ENCODE data around the gene EHD4. TPM values are rescaled to one million over a fixed set of nuclear protein-coding genes. Genes with fewer than 3 reads are reported as not detected.

The EHD4 gene
- polyA plus RNA-seq, 3 donors = 12.8 to 16.0 (median 14.2) TPM

DNA sequence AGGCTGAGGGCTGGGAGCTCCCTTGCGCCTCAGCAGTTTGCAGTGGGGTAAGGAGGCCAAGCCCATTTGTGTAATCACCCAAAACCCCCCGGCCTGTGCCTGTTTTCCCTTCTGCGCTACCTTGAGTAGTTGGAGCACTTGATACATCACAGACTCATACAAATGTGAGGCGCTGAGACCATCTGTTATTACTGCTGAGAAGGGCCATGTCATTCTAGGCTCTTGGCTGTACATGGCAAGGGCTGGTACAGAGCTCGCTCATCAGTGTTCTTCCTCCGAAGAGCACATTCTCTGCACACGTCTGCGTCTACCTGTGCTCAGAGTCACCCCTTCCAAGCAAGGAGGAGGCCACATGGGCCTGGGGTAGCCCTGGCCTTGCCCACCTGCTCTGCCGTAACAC lies 124.4 kb downstream of the EHD4 start:
- Histone ChIP-seq H3K4me1 (ENCODE audit: control insufficient read depth in 1 of 2, insufficient read depth in 2 of 2, low read length in 2 of 2) (no peaks in the 10 kb centered on the region), H3K4me3 (replicated peaks in 1 of 3; ENCODE audit: low read depth in 2 of 3, low read length in 3 of 3) (no peak overlapping the region), H3K36me3 (replicated peaks in 1 of 2; ENCODE audit: control insufficient read depth in 1 of 2, insufficient read depth in 2 of 2, low read length in 2 of 2) (peaks cover 55 to 61% of the 10 kb centered on the region in 2 donors), H2AFZ (ENCODE audit: insufficient read depth, low read depth, low read length, poor library complexity, severe bottlenecking) (no peak overlapping the region), H3K9me3 (replicated peaks in 1 of 2; ENCODE audit: control insufficient read depth in 1 of 2, insufficient read depth in 1 of 2, low read length in 2 of 2) (no peaks in the 10 kb centered on the region), H3K27me3 (ENCODE audit: control insufficient read depth in 2 of 2, insufficient read depth in 2 of 2, low read length in 2 of 2) (no peaks in the 10 kb centered on the region), H4K20me1 (ENCODE audit: insufficient read depth, low read length) (no peaks in the 10 kb centered on the region), H3K27ac (ENCODE audit: low read depth in 1 of 2, low read length in 2 of 2) (no peak overlapping the region), H3K4me2 (replicated peaks; ENCODE audit: extremely low read depth, low read length, poor library complexity, severe bottlenecking) (no peak overlapping the region), H3K9ac (ENCODE audit: insufficient read depth, low read length, poor library complexity, severe bottlenecking) (no peak overlapping the region), H3K79me2 (ENCODE audit: insufficient read depth, low read length) (no peaks in the 10 kb centered on the region)
- H3K36me3 Mint-ChIP-seq = peaks cover 45 to 59% of the 10 kb centered on the region in 2 donors
- 100% methylated on average over 8 of the region's 9 CpGs for WGBS (ENCODE audit: insufficient coverage)
- intact Hi-C loops (cut with micrococcal nuclease) = no loop called here
- no peaks in the 10 kb centered on the region for H3K4me1 Mint-ChIP-seq
- no peak overlapping the region for H3K4me3 Mint-ChIP-seq
- H3K27me3 Mint-ChIP-seq (ENCODE audit: low read depth in 3 of 3) = peaks cover 0 to 10% (median 9%) of the 10 kb centered on the region in 3 donors
- no peak overlapping the region for H3K27ac Mint-ChIP-seq
- DNase-seq = no peak
- TF ChIP-seq, protein P1, sequence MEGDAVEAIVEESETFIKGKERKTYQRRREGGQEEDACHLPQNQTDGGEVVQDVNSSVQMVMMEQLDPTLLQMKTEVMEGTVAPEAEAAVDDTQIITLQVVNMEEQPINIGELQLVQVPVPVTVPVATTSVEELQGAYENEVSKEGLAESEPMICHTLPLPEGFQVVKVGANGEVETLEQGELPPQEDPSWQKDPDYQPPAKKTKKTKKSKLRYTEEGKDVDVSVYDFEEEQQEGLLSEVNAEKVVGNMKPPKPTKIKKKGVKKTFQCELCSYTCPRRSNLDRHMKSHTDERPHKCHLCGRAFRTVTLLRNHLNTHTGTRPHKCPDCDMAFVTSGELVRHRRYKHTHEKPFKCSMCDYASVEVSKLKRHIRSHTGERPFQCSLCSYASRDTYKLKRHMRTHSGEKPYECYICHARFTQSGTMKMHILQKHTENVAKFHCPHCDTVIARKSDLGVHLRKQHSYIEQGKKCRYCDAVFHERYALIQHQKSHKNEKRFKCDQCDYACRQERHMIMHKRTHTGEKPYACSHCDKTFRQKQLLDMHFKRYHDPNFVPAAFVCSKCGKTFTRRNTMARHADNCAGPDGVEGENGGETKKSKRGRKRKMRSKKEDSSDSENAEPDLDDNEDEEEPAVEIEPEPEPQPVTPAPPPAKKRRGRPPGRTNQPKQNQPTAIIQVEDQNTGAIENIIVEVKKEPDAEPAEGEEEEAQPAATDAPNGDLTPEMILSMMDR (IDR thresholded peaks at IDR 0.05) = no peak
- H3K9me3 Mint-ChIP-seq = no peaks in the 10 kb centered on the region

DNA sequence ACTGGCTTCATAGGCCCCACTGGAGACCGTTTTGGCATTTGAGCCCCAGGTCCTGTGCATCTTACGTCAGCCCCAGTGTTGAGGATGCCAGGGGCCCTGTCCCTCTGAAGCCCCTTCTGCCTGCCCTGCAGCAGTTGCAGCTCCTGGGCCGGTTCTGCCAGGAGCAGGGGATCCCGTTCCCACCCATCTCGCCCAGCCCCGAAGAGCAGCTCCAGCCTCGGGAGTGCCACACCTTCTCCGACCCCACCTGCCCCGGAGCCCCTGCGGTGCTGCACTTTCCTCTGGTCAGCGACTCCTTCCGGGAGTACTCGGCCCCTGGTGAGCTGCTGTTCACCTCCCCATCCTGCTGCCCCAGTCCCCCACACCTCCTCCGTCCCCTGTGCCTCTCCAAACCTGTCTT lies 125.2 kb downstream of the EHD4 start:
- Histone ChIP-seq H3K4me2 (replicated peaks; ENCODE audit: extremely low read depth, low read length, poor library complexity, severe bottlenecking) (no peak overlapping the region), H3K27ac (ENCODE audit: low read depth in 1 of 2, low read length in 2 of 2) (no peak overlapping the region), H3K9ac (ENCODE audit: insufficient read depth, low read length, poor library complexity, severe bottlenecking) (no peak overlapping the region), H2AFZ (ENCODE audit: insufficient read depth, low read depth, low read length, poor library complexity, severe bottlenecking) (no peak overlapping the region), H3K79me2 (ENCODE audit: insufficient read depth, low read length) (no peaks in the 10 kb centered on the region), H3K4me3 (replicated peaks in 1 of 3; ENCODE audit: low read depth in 2 of 3, low read length in 3 of 3) (no peak overlapping the region), H3K9me3 (replicated peaks in 1 of 2; ENCODE audit: control insufficient read depth in 1 of 2, insufficient read depth in 1 of 2, low read length in 2 of 2) (no peaks in the 10 kb centered on the region), H3K27me3 (ENCODE audit: control insufficient read depth in 2 of 2, insufficient read depth in 2 of 2, low read length in 2 of 2) (no peaks in the 10 kb centered on the region), H3K4me1 (ENCODE audit: control insufficient read depth in 1 of 2, insufficient read depth in 2 of 2, low read length in 2 of 2) (no peaks in the 10 kb centered on the region), H3K36me3 (replicated peaks in 1 of 2; ENCODE audit: control insufficient read depth in 1 of 2, insufficient read depth in 2 of 2, low read length in 2 of 2) (peaks cover 55 to 66% of the 10 kb centered on the region in 2 donors), H4K20me1 (ENCODE audit: insufficient read depth, low read length) (no peaks in the 10 kb centered on the region)
- intact Hi-C loops (cut with micrococcal nuclease) = no loop called here
- H3K4me1 Mint-ChIP-seq = no peaks in the 10 kb centered on the region
- TF ChIP-seq, protein P1 (IDR thresholded peaks at IDR 0.05) = no peak
- H3K9me3 Mint-ChIP-seq = no peaks in the 10 kb centered on the region
- peaks cover 51 to 67% of the 10 kb centered on the region in 2 donors for H3K36me3 Mint-ChIP-seq
- 95% methylated on average over 14 of the region's 14 CpGs for WGBS (ENCODE audit: insufficient coverage)
- DNase-seq = no peak
- no peak overlapping the region for H3K4me3 Mint-ChIP-seq
- H3K27ac Mint-ChIP-seq = peak overlapping the region in 1 of 7 donors; percentile 68
- peaks cover 0 to 12% (median 9%) of the 10 kb centered on the region in 3 donors for H3K27me3 Mint-ChIP-seq (ENCODE audit: low read depth in 3 of 3)

Small RNA genes within 50 kb of the gene (small RNA-seq; reads per million reads assigned to genes)
- gene MIR4310 (ENCODE audit: insufficient read length, low read depth) (not detected), gene RNA5SP393 (ENCODE audit: insufficient read length, low read depth) (not detected)

Other genes with a start within 250 kb of the EHD4 start
- 1 to 10 TPM in 2 of 3 donors, under 1 TPM in 1; 0.76 to 8.6 (median 1.1) TPM for gene MAPKBP1, start 198.1 kb downstream of the EHD4 start, polyA plus RNA-seq
- gene JMJD7, start 144.5 kb downstream of the EHD4 start, polyA plus RNA-seq = 10 to 100 TPM; 11.3 to 18.8 (median 15.2) TPM
- 10 to 100 TPM in 1 of 3 donors, 1 to 10 TPM in 1, under 1 TPM in 1; 0.31 to 32.1 (median 1.6) TPM for gene PLA2G4B, start 133.7 kb downstream of the EHD4 start, polyA plus RNA-seq
- gene SPTBN5, start 78.5 kb downstream of the EHD4 start, polyA plus RNA-seq = under 1 TPM in 1 of 3 donors, not detected in 2; 0.29 TPM
- gene PLA2G4E, start 48.5 kb upstream of the EHD4 start, polyA plus RNA-seq = not detected
- not detected for gene PLA2G4D, start 122.0 kb upstream of the EHD4 start, polyA plus RNA-seq
- not detected for gene PLA2G4F, start 184.1 kb upstream of the EHD4 start, polyA plus RNA-seq
- 100 to 1,000 TPM in 1 of 3 donors, 10 to 100 TPM in 2; 16.8 to 102 (median 25.8) TPM for gene VPS39, start 235.7 kb upstream of the EHD4 start, polyA plus RNA-seq

Data from CD14-positive monocyte (primary cell).